GM23338 (cell line): Measurements from ENCODE around the gene IMMP2L. TPM values are rescaled to one million over a fixed set of nuclear protein-coding genes. Genes with fewer than 3 reads are reported as not detected.

Experiments
- ATAC-seq: fragments of 200-7000 bp; cut with Tn5 transposase; 3 replicates; pipeline ENCODE4 v1.9.1; 2020
- DNase-seq: peaks from one replicate; pipeline ENCODE4 v3.0.0-alpha.2; 2015; ENCODE audit warnings: low spot score
- H2AFZ ChIP-seq: fragments of 200-600 bp; sonication (generic); 2 replicates; pipeline ENCODE4 v1.8.0; 2016; ENCODE audit warnings: antibody characterized with exemption, mild to moderate bottlenecking, moderate library complexity
- H3F3A ChIP-seq: fragments of 200-600 bp; sonication (generic); replicated peaks from 2 replicates; pipeline ENCODE4 v1.8.0; 2017; ENCODE audit warnings: antibody characterized with exemption, mixed run types, low read depth
- H3K27ac ChIP-seq: fragments of 200-600 bp; sonication (generic); 2 replicates; pipeline ENCODE4 v1.6.1; 2016; ENCODE audit warnings: low read depth
- H3K27me3 ChIP-seq: fragments of 200-600 bp; sonication (generic); 2 replicates; pipeline ENCODE4 v1.8.0; 2016; ENCODE audit warnings: mild to moderate bottlenecking, mixed run types, moderate library complexity; ENCODE audit not compliant: insufficient read depth
- H3K36me3 ChIP-seq: fragments of 200-600 bp; sonication (generic); 2 replicates; pipeline ENCODE4 v1.8.0; 2016; ENCODE audit warnings: mild to moderate bottlenecking; ENCODE audit not compliant: insufficient read depth
- H3K4me1 ChIP-seq: fragments of 200-600 bp; sonication (generic); 2 replicates; pipeline ENCODE4 v1.8.0; 2016; ENCODE audit warnings: mild to moderate bottlenecking, moderate library complexity; ENCODE audit not compliant: insufficient read depth
- H3K4me2 ChIP-seq: fragments of 200-600 bp; sonication (generic); 2 replicates; pipeline ENCODE4 v1.7.1; 2017; ENCODE audit warnings: mixed run types
- H3K4me3 ChIP-seq: fragments of 200-600 bp; sonication (generic); 2 replicates; pipeline ENCODE4 v1.6.1; 2016; ENCODE audit warnings: mixed run types
- H3K79me2 ChIP-seq: fragments of 200-600 bp; sonication (generic); replicated peaks from 2 replicates; pipeline ENCODE4 v1.8.0; 2017; ENCODE audit warnings: mild to moderate bottlenecking; ENCODE audit not compliant: insufficient read depth
- H3K9me2 ChIP-seq: fragments of 200-600 bp; sonication (generic); 2 replicates; pipeline ENCODE4 v1.8.0; 2017; ENCODE audit not compliant: insufficient read depth
- H4K20me1 ChIP-seq: fragments of 200-600 bp; sonication (generic); replicated peaks from 2 replicates; pipeline ENCODE4 v1.8.0; 2017; ENCODE audit warnings: mild to moderate bottlenecking; ENCODE audit not compliant: insufficient read depth
- H3K27ac Mint-ChIP-seq: 2 replicates; pipeline ENCODE4 v1.8.0; 2020; ENCODE audit warnings: inconsistent platforms, mild to moderate bottlenecking, moderate library complexity, mixed read lengths
- H3K27me3 Mint-ChIP-seq: 3 replicates; pipeline ENCODE4 v1.8.0; 2022; ENCODE audit warnings: low read depth, mild to moderate bottlenecking, moderate library complexity, mixed read lengths, inconsistent platforms; ENCODE audit not compliant: insufficient read depth, poor library complexity
- H3K36me3 Mint-ChIP-seq: 3 replicates; pipeline ENCODE4 v1.8.0; 2021; ENCODE audit warnings: low read depth, mild to moderate bottlenecking, inconsistent platforms, moderate library complexity, mixed read lengths
- H3K4me1 Mint-ChIP-seq: 3 replicates; pipeline ENCODE4 v1.8.0; 2020; ENCODE audit warnings: mild to moderate bottlenecking, inconsistent platforms, mixed read lengths
- H3K4me3 Mint-ChIP-seq: 3 replicates; pipeline ENCODE4 v1.8.0; 2021; ENCODE audit warnings: moderate library complexity, mild to moderate bottlenecking, inconsistent platforms, mixed read lengths
- H3K9me3 Mint-ChIP-seq: 3 replicates; pipeline ENCODE4 v1.8.0; 2020; ENCODE audit warnings: moderate library complexity, mild to moderate bottlenecking, inconsistent platforms, mixed read lengths
- CREB1 ChIP-seq: fragments of 250-450 bp; sonication (Bioruptor Pico); IDR thresholded peaks from 2 replicates; pipeline ENCODE4 v1.5.0; 2020; ENCODE audit warnings: low read depth, mild to moderate bottlenecking, moderate library complexity
- EZH2 ChIP-seq: fragments of 200-600 bp; sonication (generic); IDR thresholded peaks from one replicate; pipeline ENCODE4 v1.8.0; 2017; ENCODE audit warnings: antibody characterized with exemption, mild to moderate bottlenecking, low read depth; ENCODE audit not compliant: unreplicated experiment
- EZH2phosphoT487 ChIP-seq: fragments of 200-600 bp; sonication (generic); IDR thresholded peaks from one replicate; pipeline ENCODE4 v1.8.1; 2018; ENCODE audit warnings: antibody characterized with exemption; ENCODE audit not compliant: unreplicated experiment
- JUNB ChIP-seq: IDR thresholded peaks from one replicate; pipeline ENCODE4 v1.6.1; 2016; ENCODE audit warnings: antibody characterized with exemption; ENCODE audit not compliant: unreplicated experiment
- NANOG ChIP-seq: IDR thresholded peaks from 2 replicates; pipeline ENCODE4 v1.6.1; 2016; ENCODE audit warnings: antibody characterized with exemption, borderline replicate concordance
- POLR2AphosphoS5 ChIP-seq: IDR thresholded peaks from 2 replicates; pipeline ENCODE4 v1.6.1; 2016; ENCODE audit warnings: antibody characterized with exemption, low read depth
- STAT1 ChIP-seq: IDR thresholded peaks from one replicate; pipeline ENCODE4 v1.6.1; 2016; ENCODE audit warnings: antibody characterized with exemption; ENCODE audit not compliant: unreplicated experiment
- ZNF114 ChIP-seq: fragments of 250-450 bp; sonication (Bioruptor Pico); IDR thresholded peaks from 2 replicates; pipeline ENCODE4 v1.5.0; 2020; ENCODE audit warnings: mild to moderate bottlenecking, moderate library complexity
- ZNF331 ChIP-seq: fragments of 250-450 bp; sonication (Bioruptor Pico); IDR thresholded peaks from 2 replicates; pipeline ENCODE4 v1.5.0; 2020; ENCODE audit warnings: low read depth, mild to moderate bottlenecking, moderate library complexity
- polyA plus RNA-seq: library from polyadenylated mRNA; unstranded; fragments of >200 nt; fragmentation: Nextera tagmentation; extraction: Ambion mirVana; gene quantifications from 2 replicates; pipeline ENCODE4 v1.2.1, GENCODE V29; 2016
- total RNA-seq: library from RNA; depleted of rRNA; stranded (reverse); fragments of >200 nt; shearing (Covaris generic); gene quantifications from 2 replicates; pipeline ENCODE4 v1.2.3, GENCODE V29; 2014
- TF ChIP-seq, protein P1 (sequence below): IDR thresholded peaks from 2 replicates; pipeline ENCODE4 v1.6.1; 2016; ENCODE audit warnings: antibody characterized with exemption
- TF ChIP-seq, protein P2 (sequence below): fragments of 250-450 bp; sonication (Bioruptor Pico); IDR thresholded peaks from 2 replicates; pipeline ENCODE4 v1.5.0; 2020; ENCODE audit warnings: mild to moderate bottlenecking, moderate library complexity
- TF ChIP-seq, protein P3 (sequence below): IDR thresholded peaks from one replicate; pipeline ENCODE4 v1.6.1; 2018; ENCODE audit warnings: antibody characterized with exemption; ENCODE audit not compliant: unreplicated experiment
- TF ChIP-seq, protein P4 (sequence below), 2 experiments: fragments of 200-600 bp in 1 of 2; sonication (generic) in 1 of 2; conservative IDR thresholded peaks; 2 replicates each; pipeline versions ENCODE4 v1.5.1 to v1.6.1; 2016 to 2017; ENCODE audit warnings: antibody characterized with exemption in 2 of 2, low read depth in 2 of 2, mild to moderate bottlenecking in 2 of 2, moderate library complexity in 1 of 2

IMMP2L gene
- total and polyA plus RNA-seq, 2 experiments from 2014 or later, result 7.3 to 14.0 TPM

DNA sequence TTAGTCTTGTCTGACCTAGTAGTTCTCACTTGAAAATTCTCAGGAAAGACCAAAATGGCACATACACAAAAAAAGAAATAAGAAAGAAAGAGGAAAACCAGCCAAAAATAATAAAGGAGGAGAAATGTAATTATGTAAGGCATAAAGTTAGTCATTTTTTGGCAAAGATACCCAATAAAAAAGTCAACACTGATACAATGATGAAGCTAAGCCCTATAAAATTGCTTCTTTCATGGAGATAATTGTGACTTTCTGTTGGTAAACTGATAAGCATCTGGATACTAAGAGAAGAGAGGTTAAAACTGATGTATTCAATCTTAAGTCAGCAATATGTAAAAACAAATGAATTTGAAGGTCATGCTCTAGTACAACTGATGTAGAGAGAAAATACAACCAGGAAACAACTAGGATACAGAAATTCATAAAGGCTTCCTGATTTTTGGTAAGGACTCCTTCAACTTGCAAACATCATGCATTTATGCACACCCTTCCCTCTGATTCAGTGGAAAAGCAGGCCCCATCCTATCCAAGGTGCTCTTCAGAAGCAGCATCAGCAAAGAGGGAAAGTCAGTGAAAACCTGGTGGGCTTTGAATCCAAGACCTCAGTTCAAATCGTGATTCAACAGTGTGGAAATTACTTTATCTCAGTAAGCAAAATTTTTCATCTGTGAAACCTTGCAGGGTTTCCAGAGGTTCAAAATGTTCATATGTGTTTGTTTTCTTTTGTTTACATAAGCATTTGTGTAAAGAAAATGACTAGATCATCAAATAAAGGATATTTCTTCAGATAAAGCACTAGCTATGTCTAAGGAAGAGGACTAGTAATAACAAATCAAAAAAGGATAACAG is 32.6 kb downstream of the IMMP2L start:
- Mint-ChIP-seq H3K27me3 (no peaks in the 10 kb centered on the region), H3K36me3 (no peaks in the 10 kb centered on the region), H3K9me3 (no peaks in the 10 kb centered on the region), H3K27ac (no peak overlapping the region), H3K4me1 (peaks cover 2% of the 10 kb centered on the region; the same call in 1 of the 3 replicates), H3K4me3 (no peak overlapping the region)
- no peak overlapping the region for H3K27ac ChIP-seq
- no peaks in the 10 kb centered on the region for H4K20me1 ChIP-seq
- no peaks in the 10 kb centered on the region for H3K27me3 ChIP-seq
- peaks cover 7% of the 10 kb centered on the region; the same call in 1 of the 2 replicates for H3K9me2 ChIP-seq
- TF ChIP-seq JUNB (no peak), ZNF331 (no peak), EZH2phosphoT487 (no peak), STAT1 (no peak), CREB1 (CRISPR knock-in tag) (no peak), NANOG (no peak), POLR2AphosphoS5 (no peak), ZNF114 (CRISPR knock-in tag) (no peak), EZH2 (no peak)
- TF ChIP-seq, protein P1, sequence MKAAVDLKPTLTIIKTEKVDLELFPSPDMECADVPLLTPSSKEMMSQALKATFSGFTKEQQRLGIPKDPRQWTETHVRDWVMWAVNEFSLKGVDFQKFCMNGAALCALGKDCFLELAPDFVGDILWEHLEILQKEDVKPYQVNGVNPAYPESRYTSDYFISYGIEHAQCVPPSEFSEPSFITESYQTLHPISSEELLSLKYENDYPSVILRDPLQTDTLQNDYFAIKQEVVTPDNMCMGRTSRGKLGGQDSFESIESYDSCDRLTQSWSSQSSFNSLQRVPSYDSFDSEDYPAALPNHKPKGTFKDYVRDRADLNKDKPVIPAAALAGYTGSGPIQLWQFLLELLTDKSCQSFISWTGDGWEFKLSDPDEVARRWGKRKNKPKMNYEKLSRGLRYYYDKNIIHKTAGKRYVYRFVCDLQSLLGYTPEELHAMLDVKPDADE, result no peak
- TF ChIP-seq, protein P2, sequence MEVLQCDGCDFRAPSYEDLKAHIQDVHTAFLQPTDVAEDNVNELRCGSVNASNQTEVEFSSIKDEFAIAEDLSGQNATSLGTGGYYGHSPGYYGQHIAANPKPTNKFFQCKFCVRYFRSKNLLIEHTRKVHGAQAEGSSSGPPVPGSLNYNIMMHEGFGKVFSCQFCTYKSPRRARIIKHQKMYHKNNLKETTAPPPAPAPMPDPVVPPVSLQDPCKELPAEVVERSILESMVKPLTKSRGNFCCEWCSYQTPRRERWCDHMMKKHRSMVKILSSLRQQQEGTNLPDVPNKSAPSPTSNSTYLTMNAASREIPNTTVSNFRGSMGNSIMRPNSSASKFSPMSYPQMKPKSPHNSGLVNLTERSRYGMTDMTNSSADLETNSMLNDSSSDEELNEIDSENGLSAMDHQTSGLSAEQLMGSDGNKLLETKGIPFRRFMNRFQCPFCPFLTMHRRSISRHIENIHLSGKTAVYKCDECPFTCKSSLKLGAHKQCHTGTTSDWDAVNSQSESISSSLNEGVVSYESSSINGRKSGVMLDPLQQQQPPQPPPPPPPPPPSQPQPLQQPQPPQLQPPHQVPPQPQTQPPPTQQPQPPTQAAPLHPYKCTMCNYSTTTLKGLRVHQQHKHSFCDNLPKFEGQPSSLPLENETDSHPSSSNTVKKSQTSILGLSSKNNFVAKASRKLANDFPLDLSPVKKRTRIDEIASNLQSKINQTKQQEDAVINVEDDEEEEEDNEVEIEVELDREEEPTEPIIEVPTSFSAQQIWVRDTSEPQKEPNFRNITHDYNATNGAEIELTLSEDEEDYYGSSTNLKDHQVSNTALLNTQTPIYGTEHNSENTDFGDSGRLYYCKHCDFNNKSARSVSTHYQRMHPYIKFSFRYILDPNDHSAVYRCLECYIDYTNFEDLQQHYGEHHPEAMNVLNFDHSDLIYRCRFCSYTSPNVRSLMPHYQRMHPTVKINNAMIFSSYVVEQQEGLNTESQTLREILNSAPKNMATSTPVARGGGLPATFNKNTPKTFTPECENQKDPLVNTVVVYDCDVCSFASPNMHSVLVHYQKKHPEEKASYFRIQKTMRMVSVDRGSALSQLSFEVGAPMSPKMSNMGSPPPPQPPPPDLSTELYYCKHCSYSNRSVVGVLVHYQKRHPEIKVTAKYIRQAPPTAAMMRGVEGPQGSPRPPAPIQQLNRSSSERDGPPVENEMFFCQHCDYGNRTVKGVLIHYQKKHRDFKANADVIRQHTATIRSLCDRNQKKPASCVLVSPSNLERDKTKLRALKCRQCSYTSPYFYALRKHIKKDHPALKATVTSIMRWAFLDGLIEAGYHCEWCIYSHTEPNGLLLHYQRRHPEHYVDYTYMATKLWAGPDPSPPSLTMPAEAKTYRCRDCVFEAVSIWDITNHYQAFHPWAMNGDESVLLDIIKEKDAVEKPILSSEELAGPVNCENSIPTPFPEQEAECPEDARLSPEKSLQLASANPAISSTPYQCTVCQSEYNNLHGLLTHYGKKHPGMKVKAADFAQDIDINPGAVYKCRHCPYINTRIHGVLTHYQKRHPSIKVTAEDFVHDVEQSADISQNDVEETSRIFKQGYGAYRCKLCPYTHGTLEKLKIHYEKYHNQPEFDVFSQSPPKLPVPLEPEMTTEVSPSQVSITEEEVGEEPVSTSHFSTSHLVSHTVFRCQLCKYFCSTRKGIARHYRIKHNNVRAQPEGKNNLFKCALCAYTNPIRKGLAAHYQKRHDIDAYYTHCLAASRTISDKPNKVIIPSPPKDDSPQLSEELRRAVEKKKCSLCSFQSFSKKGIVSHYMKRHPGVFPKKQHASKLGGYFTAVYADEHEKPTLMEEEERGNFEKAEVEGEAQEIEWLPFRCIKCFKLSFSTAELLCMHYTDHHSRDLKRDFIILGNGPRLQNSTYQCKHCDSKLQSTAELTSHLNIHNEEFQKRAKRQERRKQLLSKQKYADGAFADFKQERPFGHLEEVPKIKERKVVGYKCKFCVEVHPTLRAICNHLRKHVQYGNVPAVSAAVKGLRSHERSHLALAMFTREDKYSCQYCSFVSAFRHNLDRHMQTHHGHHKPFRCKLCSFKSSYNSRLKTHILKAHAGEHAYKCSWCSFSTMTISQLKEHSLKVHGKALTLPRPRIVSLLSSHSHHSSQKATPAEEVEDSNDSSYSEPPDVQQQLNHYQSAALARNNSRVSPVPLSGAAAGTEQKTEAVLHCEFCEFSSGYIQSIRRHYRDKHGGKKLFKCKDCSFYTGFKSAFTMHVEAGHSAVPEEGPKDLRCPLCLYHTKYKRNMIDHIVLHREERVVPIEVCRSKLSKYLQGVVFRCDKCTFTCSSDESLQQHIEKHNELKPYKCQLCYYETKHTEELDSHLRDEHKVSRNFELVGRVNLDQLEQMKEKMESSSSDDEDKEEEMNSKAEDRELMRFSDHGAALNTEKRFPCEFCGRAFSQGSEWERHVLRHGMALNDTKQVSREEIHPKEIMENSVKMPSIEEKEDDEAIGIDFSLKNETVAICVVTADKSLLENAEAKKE, result no peak
- TF ChIP-seq, protein P3, sequence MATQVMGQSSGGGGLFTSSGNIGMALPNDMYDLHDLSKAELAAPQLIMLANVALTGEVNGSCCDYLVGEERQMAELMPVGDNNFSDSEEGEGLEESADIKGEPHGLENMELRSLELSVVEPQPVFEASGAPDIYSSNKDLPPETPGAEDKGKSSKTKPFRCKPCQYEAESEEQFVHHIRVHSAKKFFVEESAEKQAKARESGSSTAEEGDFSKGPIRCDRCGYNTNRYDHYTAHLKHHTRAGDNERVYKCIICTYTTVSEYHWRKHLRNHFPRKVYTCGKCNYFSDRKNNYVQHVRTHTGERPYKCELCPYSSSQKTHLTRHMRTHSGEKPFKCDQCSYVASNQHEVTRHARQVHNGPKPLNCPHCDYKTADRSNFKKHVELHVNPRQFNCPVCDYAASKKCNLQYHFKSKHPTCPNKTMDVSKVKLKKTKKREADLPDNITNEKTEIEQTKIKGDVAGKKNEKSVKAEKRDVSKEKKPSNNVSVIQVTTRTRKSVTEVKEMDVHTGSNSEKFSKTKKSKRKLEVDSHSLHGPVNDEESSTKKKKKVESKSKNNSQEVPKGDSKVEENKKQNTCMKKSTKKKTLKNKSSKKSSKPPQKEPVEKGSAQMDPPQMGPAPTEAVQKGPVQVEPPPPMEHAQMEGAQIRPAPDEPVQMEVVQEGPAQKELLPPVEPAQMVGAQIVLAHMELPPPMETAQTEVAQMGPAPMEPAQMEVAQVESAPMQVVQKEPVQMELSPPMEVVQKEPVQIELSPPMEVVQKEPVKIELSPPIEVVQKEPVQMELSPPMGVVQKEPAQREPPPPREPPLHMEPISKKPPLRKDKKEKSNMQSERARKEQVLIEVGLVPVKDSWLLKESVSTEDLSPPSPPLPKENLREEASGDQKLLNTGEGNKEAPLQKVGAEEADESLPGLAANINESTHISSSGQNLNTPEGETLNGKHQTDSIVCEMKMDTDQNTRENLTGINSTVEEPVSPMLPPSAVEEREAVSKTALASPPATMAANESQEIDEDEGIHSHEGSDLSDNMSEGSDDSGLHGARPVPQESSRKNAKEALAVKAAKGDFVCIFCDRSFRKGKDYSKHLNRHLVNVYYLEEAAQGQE, result no peak
- TF ChIP-seq, protein P4, sequence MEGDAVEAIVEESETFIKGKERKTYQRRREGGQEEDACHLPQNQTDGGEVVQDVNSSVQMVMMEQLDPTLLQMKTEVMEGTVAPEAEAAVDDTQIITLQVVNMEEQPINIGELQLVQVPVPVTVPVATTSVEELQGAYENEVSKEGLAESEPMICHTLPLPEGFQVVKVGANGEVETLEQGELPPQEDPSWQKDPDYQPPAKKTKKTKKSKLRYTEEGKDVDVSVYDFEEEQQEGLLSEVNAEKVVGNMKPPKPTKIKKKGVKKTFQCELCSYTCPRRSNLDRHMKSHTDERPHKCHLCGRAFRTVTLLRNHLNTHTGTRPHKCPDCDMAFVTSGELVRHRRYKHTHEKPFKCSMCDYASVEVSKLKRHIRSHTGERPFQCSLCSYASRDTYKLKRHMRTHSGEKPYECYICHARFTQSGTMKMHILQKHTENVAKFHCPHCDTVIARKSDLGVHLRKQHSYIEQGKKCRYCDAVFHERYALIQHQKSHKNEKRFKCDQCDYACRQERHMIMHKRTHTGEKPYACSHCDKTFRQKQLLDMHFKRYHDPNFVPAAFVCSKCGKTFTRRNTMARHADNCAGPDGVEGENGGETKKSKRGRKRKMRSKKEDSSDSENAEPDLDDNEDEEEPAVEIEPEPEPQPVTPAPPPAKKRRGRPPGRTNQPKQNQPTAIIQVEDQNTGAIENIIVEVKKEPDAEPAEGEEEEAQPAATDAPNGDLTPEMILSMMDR (conservative IDR thresholded peaks at IDR 0.05; ENCODE audit: low read depth in 2 of 2), result no peak
- H3K4me2 ChIP-seq, result no peak overlapping the region
- ATAC-seq (no peak), DNase-seq (no peak)
- H3K4me1 ChIP-seq, result no peaks in the 10 kb centered on the region
- H3K4me3 ChIP-seq, result no peak overlapping the region
- no peaks in the 10 kb centered on the region for H3F3A ChIP-seq
- no peaks in the 10 kb centered on the region for H3K36me3 ChIP-seq
- H2AFZ ChIP-seq, result no peak overlapping the region
- H3K79me2 ChIP-seq, result no peaks in the 10 kb centered on the region
